Adrenal gland (tissue), 12 donors: Measurements from ENCODE around the gene DSTYK. TPM values are rescaled to one million over a fixed set of nuclear protein-coding genes. Genes with fewer than 3 reads are reported as not detected.

Experiments used
- DNase-seq, 7 donors: peaks; one replicate each; pipeline ENCODE4 v3.0.0-alpha.2; 2019 to 2020
- H3K27ac ChIP-seq, 5 donors: fragments of 200-600 bp; sonication (generic) in 4 of 5; 1 replicate in 3 of 5; 2 replicates in 2 of 5; pipeline versions ENCODE4 v1.5.1 to v1.8.0; 2016 to 2020; ENCODE audit warnings: mild to moderate bottlenecking in 1 of 5
- H3K27me3 ChIP-seq: fragments of 200-600 bp; 2 replicates; pipeline ENCODE4 v1.8.0; 2021
- H3K36me3 ChIP-seq, 2 donors: fragments of 200-600 bp; replicated peaks in 1 of 2; 1 replicate in 1 of 2; 2 replicates in 1 of 2; pipeline versions ENCODE4 v1.5.1 to v1.8.0; 2018 to 2022
- H3K4me1 ChIP-seq, 2 donors: fragments of 200-600 bp; replicated peaks in 1 of 2; 1 replicate in 1 of 2; 2 replicates in 1 of 2; pipeline versions ENCODE4 v1.5.1 to v1.8.0; 2018 to 2021
- H3K4me3 ChIP-seq, 4 donors: fragments of 200-600 bp; sonication (generic) in 3 of 4; one replicate each; pipeline ENCODE4 v1.5.1; 2016 to 2018
- H3K9me3 ChIP-seq, 3 donors: fragments of 200-600 bp; sonication (generic) in 1 of 3; replicated peaks in 1 of 3; 1 replicate in 2 of 3; 2 replicates in 1 of 3; pipeline versions ENCODE4 v1.5.1 to v1.8.0; 2016 to 2021
- CTCF ChIP-seq, 6 experiments: fragments of 450-650 bp in 4 of 6; fragments of 200-600 bp in 2 of 6; sonication (generic) in 1 of 6; IDR thresholded peaks; 1 replicate in 5 of 6; 2 replicates in 1 of 6; pipeline versions ENCODE4 v1.5.1 to v1.8.0; 2016 to 2021; ENCODE audit warnings: antibody characterized with exemption in 6 of 6, mild to moderate bottlenecking in 2 of 6, moderate library complexity in 1 of 6
- POLR2A ChIP-seq, 2 donors: fragments of 450-650 bp; IDR thresholded peaks; one replicate each; pipeline ENCODE4 v1.6.1; 2017; ENCODE audit warnings: antibody characterized with exemption in 2 of 2, mild to moderate bottlenecking in 2 of 2, moderate library complexity in 1 of 2
- WGBS, 4 donors: extraction: QIAGEN DNeasy Blood & Tissue Kit in 2 of 4; methylation state at CpG; one replicate each; pipeline versions ENCODE4 v1.1.5 to v1.1.7; 2013 to 2017; 5-methylcytosine and 5-hydroxymethylcytosine counted together
- intact Hi-C, 2 donors: fragments of 100-400 bp; cut with DNase I; formaldehyde crosslinking; loops; one replicate each; pipeline versions ENCODE4 v1.14.1 to v1.15.0; 2022 to 2023
- polyA plus RNA-seq, 3 donors: library from polyadenylated mRNA; stranded (reverse); fragments of 200-250 nt in 2 of 3; fragments of 350-450 nt in 1 of 3; fragmentation: Illumina TruSeq in 1 of 3; extraction: RNeasy Lipid Tissue Mini Kit (QIAGEN cat#74804) in 1 of 3; gene quantifications; one replicate each; pipeline ENCODE4 v1.2.3, GENCODE V29; 2013 to 2014
- total RNA-seq, 9 donors: library from RNA; depleted of rRNA in 4 of 9; stranded (reverse); fragments of >200 nt in 4 of 9; fragments of 120-200 nt in 1 of 9; fragmentation: NEBNext Ultra II Directional in 1 of 9; extraction: Animal tissue kit (Norgen Biotek cat#: 25700) in 1 of 9; gene quantifications; one replicate each; pipeline versions ENCODE4 v1.1.0 to v1.2.4, GENCODE V29; 2013 to 2023
- donor health status: healthy with polysubstance abuse.
- donor health status: Bipolar disorder and iron deficiency.
- donor health status: DM: yes; HTN: yes; CAD: no.
- donor health status: DM: no; HTN: no; CAD: no.
- donor health status: DM: no; HTN: no; CAD: no.
- donor health status: DM: yes; HTN: yes; CAD: no.

DSTYK gene
- total and polyA plus RNA-seq, 12 donors, result 4.4 to 22.9 (median 16.1) TPM

- WGBS, 4 donors, result 58 to 66% (median 65%) methylated on average over 11 of the region's 11 CpGs
- DNase-seq, result no peak
- H3K36me3 ChIP-seq, result no peaks in the 10 kb centered on the region
- no peak overlapping the region for H3K4me3 ChIP-seq
- no peaks in the 10 kb centered on the region for H3K27me3 ChIP-seq
- no peak overlapping the region for H3K27ac ChIP-seq
- no peak for TF ChIP-seq CTCF (IDR thresholded peaks at IDR 0.05)
- intact Hi-C loops, result no loop called here
- H3K4me1 ChIP-seq, result peaks cover 20 to 22% of the 10 kb centered on the region in 2 donors
- H3K9me3 ChIP-seq, result no peaks in the 10 kb centered on the region
Observed at GRCh38 chr1:205225901-205226765, 14.6 kb upstream of the DSTYK start.

GRCh38 chr1:205224736-205225135 is 13.2 kb upstream of the DSTYK start:
- H3K4me3 ChIP-seq, result no peak overlapping the region
- H3K36me3 ChIP-seq, result no peaks in the 10 kb centered on the region
- intact Hi-C loops, result no loop called here
- TF ChIP-seq POLR2A (IDR thresholded peaks at IDR 0.05), result no peak
- no peak for TF ChIP-seq CTCF (IDR thresholded peaks at IDR 0.05)
- no peaks in the 10 kb centered on the region for H3K27me3 ChIP-seq
- peaks cover 13 to 15% of the 10 kb centered on the region in 2 donors for H3K4me1 ChIP-seq
- no peaks in the 10 kb centered on the region for H3K9me3 ChIP-seq
- DNase-seq, result no peak
- H3K27ac ChIP-seq, result no peak overlapping the region

GRCh38 chr1:205220421-205220820 is 8.9 kb upstream of the DSTYK start:
- 52 to 59% (median 56%) methylated on average over 2 of the region's 2 CpGs for WGBS, 4 donors
- no peaks in the 10 kb centered on the region for H3K27me3 ChIP-seq
- no peak for DNase-seq
- intact Hi-C loops, result no loop called here
- no peaks in the 10 kb centered on the region for H3K9me3 ChIP-seq
- no peak overlapping the region for H3K27ac ChIP-seq
- no peak overlapping the region for H3K4me3 ChIP-seq
- no peaks in the 10 kb centered on the region for H3K4me1 ChIP-seq
- TF ChIP-seq CTCF (IDR thresholded peaks at IDR 0.05), result no peak
- no peak for TF ChIP-seq POLR2A (IDR thresholded peaks at IDR 0.05)
- no peaks in the 10 kb centered on the region for H3K36me3 ChIP-seq

- Histone ChIP-seq H3K4me1 (no peaks in the 10 kb centered on the region), H3K4me3 (no peak overlapping the region), H3K36me3 (no peaks in the 10 kb centered on the region), H3K27ac (no peak overlapping the region), H3K9me3 (no peaks in the 10 kb centered on the region), H3K27me3 (no peaks in the 10 kb centered on the region)
- TF ChIP-seq CTCF (IDR thresholded peaks at IDR 0.05) (no peak), POLR2A (IDR thresholded peaks at IDR 0.05) (no peak)
- no peak for DNase-seq
- intact Hi-C loops, result no loop called here
- 56 to 89% (median 80%) methylated on average over 3 of the region's 3 CpGs for WGBS, 4 donors
Observed at GRCh38 chr1:205217418-205217817, 5.9 kb upstream of the DSTYK start.
